Measurements from ENCODE around the gene COX6B2. TPM values are rescaled to one million over a fixed set of nuclear protein-coding genes. Genes with fewer than 3 reads are reported as not detected.

The COX6B2 gene
- total and polyA plus RNA-seq, 2 of the 13 experiments (the other 11 are each of a cell fraction or from before 2014, with no cell fraction given): 0.21 TPM; not detected in 1

GRCh38 chr19:55384920-55385723 lies 30.6 kb upstream of the COX6B2 start:
- ATAC-seq (peak; percentile 90), DNase-seq (ENCODE audit: low spot score) (peak; percentile 92), FAIRE-seq (no peak)
- H3K4me1 ChIP-seq (ENCODE audit: insufficient read depth, low read length): peaks cover 48% of the 10 kb centered on the region
- H2AFZ ChIP-seq (ENCODE audit: low read length): no peak overlapping the region
- peaks cover 13 to 34% of the 10 kb centered on the region in 2 experiments for H3K36me3 ChIP-seq (replicated peaks in 1 of 2; ENCODE audit: control insufficient read depth in 1 of 2, insufficient read depth in 2 of 2, low read length in 2 of 2)
- H3K4me2 ChIP-seq (ENCODE audit: low read depth, low read length): peak overlapping the region; percentile 96
- TSS peak; percentile 97 for BruUV-seq (replicated peaks)
- H3K4me3 ChIP-seq (replicated peaks in 1 of 3; ENCODE audit: insufficient read depth in 1 of 3, low read depth in 2 of 3, low read length in 3 of 3): peak overlapping the region; percentile 69 to 100 (median 86)
- ChIA-PET CTCF (ENCODE audit: low intra/inter-chr PET ratio, low total read pairs) (no interaction called here), POLR2A (interaction anchor here (1.0 to 9.7 kb wide), 3 partner anchors 12 to 46 kb away, joined by 3 to 62 read pairs (median 3); partner anchors contain the start of genes KMT5C and UBE2S)
- H3K9me3 ChIP-seq (ENCODE audit: low read length): no peaks in the 10 kb centered on the region
- H3K9ac ChIP-seq (ENCODE audit: insufficient read depth, low read depth, low read length): peak overlapping the region; percentile 96
- H4K20me1 ChIP-seq (ENCODE audit: insufficient read depth, low read length): peaks cover 38% of the 10 kb centered on the region
- WGBS (ENCODE audit: low lambda C conversion rate): 3% methylated on average over 22 of the region's 34 CpGs
- peak overlapping the region; percentile 92 for H3K27ac ChIP-seq (ENCODE audit: extremely low read length, insufficient read depth, low read length)
- intact Hi-C loops (cut with micrococcal nuclease; ENCODE audit: unreplicated experiment): loop anchor here (1.0 to 5.0 kb wide), 3 partner anchors 53 to 179 kb away; no protein-coding TSS in a partner anchor
- peaks cover 30% of the 10 kb centered on the region for H3K79me2 ChIP-seq (ENCODE audit: insufficient read depth, low read length)
- in situ Hi-C loops (cut with HindIII; ENCODE audit: extremely low pct_ligation_motif_present, low pct_unique_long_range_greater_than_20kb): no loop called here
- H3K27me3 ChIP-seq (ENCODE audit: control insufficient read depth in 1 of 2, insufficient read depth in 2 of 2, low read length in 2 of 2): no peaks in the 10 kb centered on the region; a peak in 1 of 5 replicates
- TF ChIP-seq ZFY (CRISPR knock-in tag; IDR thresholded peaks at IDR 0.05) (peak; percentile 53; the same call in 1 of the 2 replicates), SMYD3 (CRISPR knock-in tag; IDR thresholded peaks at IDR 0.05) (peak; percentile 26; the same call in 1 of the 2 replicates), ETV5 (CRISPR knock-in tag; IDR thresholded peaks at IDR 0.05; ENCODE audit: borderline replicate concordance) (peak; percentile 29; the same call in 1 of the 2 replicates), ZNF550 (CRISPR knock-in tag; IDR thresholded peaks at IDR 0.05; ENCODE audit: borderline replicate concordance) (no peak), ZNF331 (CRISPR knock-in tag; IDR thresholded peaks at IDR 0.05) (no peak), NCOA5 (CRISPR knock-in tag; IDR thresholded peaks at IDR 0.05) (no peak), XBP1 (CRISPR knock-in tag; IDR thresholded peaks at IDR 0.05) (no peak), JDP2 (CRISPR knock-in tag; IDR thresholded peaks at IDR 0.05; ENCODE audit: borderline replicate concordance) (no peak), KMT2A (CRISPR knock-in tag; IDR thresholded peaks at IDR 0.05) (no peak), ZNF501 (CRISPR knock-in tag; IDR thresholded peaks at IDR 0.05) (peak; percentile 68; the same call in 1 of the 2 replicates), HNRNPL (IDR thresholded peaks at IDR 0.05; ENCODE audit: low read depth, low read length) (no peak), MBNL3 (CRISPR knock-in tag; conservative IDR thresholded peaks at IDR 0.05) (no peak), SP1 (IDR thresholded peaks at IDR 0.05) (no peak), SP1 (CRISPR knock-in tag; IDR thresholded peaks at IDR 0.05) (no peak), ZNF567 (CRISPR knock-in tag; IDR thresholded peaks at IDR 0.05; ENCODE audit: borderline replicate concordance) (no peak), ZBED4 (CRISPR knock-in tag; IDR thresholded peaks at IDR 0.05; ENCODE audit: borderline replicate concordance) (no peak; the same call in 1 of the 2 replicates), ZNF800 (CRISPR knock-in tag; IDR thresholded peaks at IDR 0.05) (0 out of 2 replicates have a peak, but pooled peaks have one; percentile 40), ARID2 (CRISPR knock-in tag; IDR thresholded peaks at IDR 0.05; ENCODE audit: borderline replicate concordance) (0 out of 2 replicates have a peak, but pooled peaks have one; percentile 63), TEAD2 (CRISPR knock-in tag; IDR thresholded peaks at IDR 0.05) (no peak)

Measured in HepG2 (cell line).